GM21723 (cell line): Measurements from ENCODE around the gene ESD.
"Not testable (repeated sequence)": the region's sequence is repeated elsewhere in the genome, so short reads cannot be mapped to it uniquely, and the experiment has no call there.

Source experiments
- ATAC-seq: cut with Tn5 transposase; IDR thresholded peaks from one replicate; pipeline ENCODE4 v1.9.1; 2021; ENCODE audit warnings: mild to moderate bottlenecking, moderate library complexity; ENCODE audit not compliant: unreplicated experiment

Gene ESD

GRCh38 chr13:46796129-46796514 is 839 bp downstream of the ESD start:
- ATAC-seq = no peak

DNA sequence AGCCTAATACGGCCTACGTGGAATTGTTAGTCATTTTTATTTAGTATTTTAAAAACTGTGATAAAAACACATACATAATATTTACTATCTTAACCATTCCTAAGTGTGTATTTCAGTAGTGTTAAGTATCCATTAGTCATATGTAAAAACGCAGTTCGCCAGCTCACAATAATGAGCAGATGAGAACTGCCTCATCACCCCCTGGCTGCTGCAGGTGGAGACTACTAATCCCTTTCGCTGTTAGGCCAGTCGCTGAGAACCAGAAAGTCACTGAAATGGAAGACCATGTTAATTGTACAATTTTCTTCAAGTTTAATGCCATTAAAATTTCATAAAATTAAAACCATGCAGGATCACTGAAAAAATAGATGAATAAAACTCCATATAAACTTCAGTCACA is 1.6 kb downstream of the ESD start:
- no peak for ATAC-seq

DNA sequence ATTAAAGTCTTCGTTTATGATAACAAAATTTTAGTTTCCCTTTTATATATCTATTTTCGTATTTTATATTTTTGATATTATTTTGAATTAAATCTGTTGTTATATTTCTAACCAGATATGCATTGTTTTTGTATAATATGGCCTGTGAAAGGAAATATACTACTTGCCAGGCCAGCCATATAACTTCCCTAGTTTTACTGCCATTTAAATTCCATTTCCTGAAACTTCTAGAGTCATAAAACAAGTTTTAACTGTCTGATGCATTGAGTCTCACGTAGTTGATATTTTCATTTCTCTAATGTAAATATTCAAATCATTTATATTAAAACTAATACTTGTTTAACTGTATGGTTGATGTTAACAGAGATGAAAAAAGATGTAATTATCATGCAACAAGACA is 13.5 kb downstream of the ESD start:
- no peak for ATAC-seq

- no peak for ATAC-seq
Measured at GRCh38 chr13:46782691-46783090, 14.3 kb downstream of the ESD start.

DNA sequence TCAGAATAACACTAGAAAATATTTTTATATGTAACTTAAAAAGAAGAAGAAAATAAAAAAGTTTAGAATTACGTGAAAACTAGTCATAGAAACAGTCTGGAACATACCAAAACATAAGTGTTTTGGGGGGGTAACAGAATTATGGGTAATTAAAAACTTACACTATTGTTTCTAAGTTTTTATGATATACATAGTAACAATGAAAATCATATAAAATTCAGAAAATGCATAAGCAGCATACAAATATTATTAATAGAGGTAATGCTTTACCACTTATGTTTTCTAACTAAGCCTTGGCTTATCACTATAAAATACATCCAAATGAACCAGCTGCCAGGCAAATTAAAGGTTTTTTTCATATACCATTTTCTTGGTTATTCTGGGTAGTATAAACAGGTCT is 14.9 kb downstream of the ESD start:
- no peak for ATAC-seq

DNA sequence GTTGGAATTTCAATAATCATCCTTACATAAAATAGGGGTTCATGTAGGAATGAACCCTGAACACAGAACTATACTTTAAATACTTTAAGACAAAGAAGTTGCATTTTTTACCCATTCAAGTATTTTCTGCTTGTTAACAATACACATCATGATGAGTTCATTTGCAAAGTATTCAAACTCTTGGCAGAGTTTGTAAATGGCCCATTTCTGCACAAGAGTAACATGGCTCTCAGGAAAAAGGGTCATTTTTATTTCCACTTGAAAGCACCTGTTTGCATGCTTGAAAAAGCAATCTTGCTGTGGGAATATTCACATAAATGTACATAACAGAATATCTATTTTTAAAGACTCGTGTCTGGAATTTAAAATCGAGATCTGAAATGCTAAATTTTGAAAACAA is 18.1 kb downstream of the ESD start:
- no peak for ATAC-seq

DNA sequence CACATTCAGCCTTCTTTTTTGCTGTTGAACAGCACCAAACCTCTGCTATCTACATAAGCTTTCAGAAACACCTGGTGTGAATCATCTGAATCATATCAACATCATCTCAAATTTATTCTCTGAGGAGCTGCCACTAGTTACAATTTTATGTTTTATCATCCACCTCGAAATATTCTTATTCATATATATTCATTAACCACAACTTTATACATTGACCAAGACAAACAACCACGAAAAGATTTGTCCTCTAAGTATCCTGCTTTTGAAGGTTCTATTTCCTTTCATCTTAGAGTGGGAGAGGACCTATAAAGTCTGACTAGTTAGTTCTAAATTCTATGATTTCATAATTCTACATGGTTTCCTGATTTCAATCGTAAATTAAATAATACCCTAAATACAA is 18.9 kb downstream of the ESD start:
- ATAC-seq = no peak

GRCh38 chr13:46775385-46776107 is 21.4 kb downstream of the ESD start:
- no peak for ATAC-seq

DNA sequence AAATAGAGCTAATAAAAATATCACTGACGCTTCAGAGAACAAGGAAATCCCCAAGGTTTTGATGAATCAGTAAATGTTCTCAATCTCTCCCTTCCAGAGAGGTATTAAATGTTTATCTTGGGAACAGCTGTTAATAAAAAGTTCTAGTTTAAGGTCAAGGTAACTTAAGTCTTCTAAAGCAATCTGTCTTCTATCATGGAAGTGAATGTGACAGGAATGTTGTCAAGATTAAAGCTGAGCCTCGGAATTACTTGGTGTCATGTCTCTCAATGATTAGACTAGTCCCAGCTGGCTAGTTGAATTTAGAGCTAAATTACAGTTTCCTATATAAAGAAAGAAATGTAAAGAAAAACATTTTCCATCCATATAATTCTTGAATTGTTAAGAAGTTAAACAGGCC is 23.4 kb downstream of the ESD start:
- ATAC-seq = no peak

GRCh38 chr13:46771693-46772092 is 25.3 kb downstream of the ESD start:
- ATAC-seq = no peak

GRCh38 chr13:46769925-46770324 is 27.0 kb downstream of the ESD start:
- not testable (repeated sequence) for ATAC-seq

GRCh38 chr13:46761866-46762265 is 35.1 kb downstream of the ESD start:
- no peak for ATAC-seq

- ATAC-seq = no peak
Measured at GRCh38 chr13:46761174-46761573, 35.8 kb downstream of the ESD start.

GRCh38 chr13:46759846-46760245 is 37.1 kb downstream of the ESD start:
- ATAC-seq = no peak

- ATAC-seq = no peak
Measured at GRCh38 chr13:46757640-46758039, 39.3 kb downstream of the ESD start.

DNA sequence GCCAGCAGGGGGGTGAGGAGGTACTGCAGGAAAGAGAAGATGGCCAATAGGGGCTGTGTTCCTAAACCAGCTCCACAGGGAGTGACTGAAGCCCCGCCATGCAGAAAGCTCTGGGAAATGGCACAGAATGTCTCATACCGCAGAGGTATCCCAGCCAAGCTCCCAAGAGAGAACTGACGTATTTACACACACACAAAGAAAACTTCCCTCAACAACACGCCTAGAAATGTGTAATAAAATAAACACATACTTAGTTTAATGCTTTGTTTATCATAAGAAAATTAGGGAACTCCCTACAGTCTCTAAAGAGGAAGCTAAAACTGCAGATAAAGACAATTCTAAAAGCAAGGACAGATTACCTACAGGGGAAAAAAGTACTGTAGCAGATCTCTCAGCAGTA is 40.0 kb downstream of the ESD start:
- no peak for ATAC-seq

- ATAC-seq = not testable (repeated sequence)
Measured at GRCh38 chr13:46755508-46755907, 41.5 kb downstream of the ESD start.

GRCh38 chr13:46754812-46755211 is 42.1 kb downstream of the ESD start:
- ATAC-seq = no peak

DNA sequence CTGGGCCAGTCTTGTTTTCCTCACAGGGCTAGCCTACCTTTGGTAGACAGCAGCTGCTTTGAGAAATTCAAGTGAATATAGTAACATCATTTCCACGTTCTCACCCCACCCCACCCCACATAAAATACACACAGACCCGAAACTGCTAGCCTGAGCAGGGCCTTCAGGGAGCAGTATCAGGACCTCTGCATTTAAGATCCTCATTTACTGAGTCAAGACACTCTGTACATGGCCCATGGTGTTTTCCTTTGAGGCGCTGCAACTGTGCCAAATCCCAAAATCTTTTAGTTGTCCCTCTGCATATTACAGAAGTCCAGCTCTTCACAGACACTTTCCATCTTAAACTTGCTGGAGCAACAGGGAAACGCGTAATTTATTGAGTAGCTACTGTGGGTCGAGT is 43.0 kb downstream of the ESD start:
- no peak for ATAC-seq

DNA sequence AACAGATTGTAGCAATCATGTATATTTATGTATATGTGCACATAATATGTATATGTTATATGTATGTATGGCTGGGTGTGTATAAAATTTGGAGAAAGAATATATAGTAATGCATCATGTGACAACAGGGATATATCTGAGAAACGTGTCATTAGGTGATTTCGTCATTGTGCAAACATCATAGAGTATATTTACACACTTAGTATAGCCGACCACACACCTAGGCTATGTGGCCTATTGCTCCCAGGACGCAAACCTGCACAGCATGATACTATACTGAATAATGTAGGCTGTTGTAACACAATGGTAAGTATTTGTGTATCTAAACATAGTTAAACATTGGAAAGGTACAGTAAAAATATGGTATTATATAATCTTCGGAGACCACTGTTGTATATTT is 43.8 kb downstream of the ESD start:
- no peak for ATAC-seq

DNA sequence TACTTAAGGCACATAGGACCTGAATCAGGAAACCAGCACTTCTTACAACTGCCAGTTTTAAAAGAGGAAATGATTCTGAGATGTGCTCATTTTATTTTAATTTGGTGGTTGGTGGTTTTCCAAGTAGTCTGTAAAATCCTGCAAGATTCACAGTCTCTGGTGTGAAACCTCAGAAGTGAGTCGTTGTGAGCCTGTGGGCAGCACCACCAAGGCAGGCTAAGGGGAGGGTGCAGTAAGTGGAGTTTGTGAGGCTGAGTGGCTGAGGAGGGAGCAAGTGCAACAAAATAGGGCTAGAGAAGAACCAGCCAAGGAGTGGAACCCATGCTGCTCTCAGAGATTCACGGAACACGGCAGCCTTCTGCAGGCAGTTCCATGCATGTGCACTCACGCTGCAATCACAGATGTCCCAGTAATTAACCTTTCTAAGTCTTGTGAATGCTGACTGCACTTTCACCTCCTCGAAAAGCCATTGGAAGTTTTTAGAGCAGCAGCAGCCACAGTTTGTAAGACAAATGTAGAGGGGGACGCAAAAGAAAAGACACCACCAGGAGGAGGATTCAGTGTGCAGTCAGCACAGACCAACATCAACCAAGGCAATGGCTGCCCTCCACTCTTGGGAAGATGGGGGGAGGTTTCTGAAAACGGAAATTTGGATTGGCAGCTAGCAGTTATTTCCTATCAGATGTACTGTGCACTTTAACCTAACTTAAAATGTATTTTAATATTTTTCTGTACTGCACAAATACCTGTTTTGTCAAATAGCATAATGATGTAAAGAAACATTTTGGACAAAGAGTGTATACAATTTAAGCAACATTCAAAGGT is 44.9 kb downstream of the ESD start:
- ATAC-seq = peak; percentile 82

DNA sequence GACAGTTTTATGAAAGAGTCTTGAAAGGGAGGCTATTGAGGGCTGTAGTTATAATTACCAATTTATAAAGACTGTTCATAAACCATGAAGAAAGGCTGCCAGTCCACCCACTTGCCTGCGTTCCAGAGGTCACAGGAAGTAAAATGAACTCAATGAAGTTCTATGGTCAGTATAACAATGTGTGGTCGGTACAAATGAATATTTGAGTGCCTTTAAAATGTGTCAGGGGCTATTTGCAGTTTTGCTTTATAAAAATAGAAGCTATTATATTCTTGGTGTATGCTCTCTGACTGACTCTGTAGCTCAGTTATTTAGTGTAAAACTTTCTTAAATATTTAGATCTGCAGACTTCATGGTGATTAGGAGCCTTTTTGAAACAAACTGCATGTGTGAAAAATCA is 47.0 kb downstream of the ESD start:
- no peak for ATAC-seq
